HepG2 (cell line): ENCODE data around the gene CHST14.

ENCODE experiments used
- CTCF ChIP-seq: sonication (generic); formaldehyde crosslinking; IDR thresholded peaks from 2 replicates; pipeline ENCODE4 v1.5.0; 2020; ENCODE audit warnings: mild to moderate bottlenecking, missing genetic modification reagents, moderate library complexity
- FOXP1 ChIP-seq, 2 experiments: fragments of 450-650 bp in 1 of 2; IDR thresholded peaks; 2 replicates each; pipeline ENCODE4 v1.6.1; 2017 to 2018; ENCODE audit warnings: antibody characterized with exemption in 1 of 2
- GABPA ChIP-seq, 2 experiments: IDR thresholded peaks; 2 replicates each; pipeline ENCODE4 v1.6.1; 2011 to 2016; ENCODE audit warnings: low read depth in 2 of 2, low read length in 1 of 2, missing biosample characterization in 1 of 2, missing genetic modification characterization in 1 of 2
- GATAD2A ChIP-seq: IDR thresholded peaks from 2 replicates; pipeline ENCODE4 v1.6.1; 2016
- GPN1 ChIP-seq: sonication (generic); formaldehyde crosslinking; IDR thresholded peaks from 2 replicates; pipeline ENCODE4 v1.5.1; 2020; ENCODE audit warnings: missing genetic modification reagents, borderline replicate concordance
- REST ChIP-seq, 2 experiments: IDR thresholded peaks; 2 replicates each; pipeline ENCODE4 v1.6.1; 2011 to 2012; ENCODE audit warnings: low read length in 2 of 2, borderline replicate concordance in 1 of 2, low read depth in 1 of 2, mild to moderate bottlenecking in 1 of 2, moderate library complexity in 1 of 2
- SAP130 ChIP-seq: IDR thresholded peaks from 2 replicates; pipeline ENCODE4 v1.6.1; 2016; ENCODE audit warnings: low read depth
- SETDB1 ChIP-seq: sonication (generic); formaldehyde crosslinking; IDR thresholded peaks from 2 replicates; pipeline ENCODE4 v1.5.1; 2020; ENCODE audit warnings: missing genetic modification reagents, mild to moderate bottlenecking, borderline replicate concordance
- STAT6 ChIP-seq: sonication (generic); formaldehyde crosslinking; IDR thresholded peaks from 2 replicates; pipeline ENCODE4 v1.4.0; 2020; ENCODE audit warnings: missing genetic modification reagents, mild to moderate bottlenecking, borderline replicate concordance
- TBX3 ChIP-seq: fragments of 450-650 bp; IDR thresholded peaks from 2 replicates; pipeline ENCODE4 v1.6.1; 2017; ENCODE audit warnings: antibody characterized with exemption, mild to moderate bottlenecking, inconsistent platforms, borderline replicate concordance
- USF2 ChIP-seq, 2 experiments: sonication (generic) in 1 of 2; formaldehyde crosslinking in 1 of 2; IDR thresholded peaks; 2 replicates each; pipeline versions ENCODE4 v1.5.1 to v1.6.1; 2011 to 2020; ENCODE audit warnings: borderline replicate concordance in 1 of 2, low read depth in 1 of 2, low read length in 1 of 2, mild to moderate bottlenecking in 1 of 2, missing genetic modification reagents in 1 of 2, moderate library complexity in 1 of 2
- ZNF704 ChIP-seq: sonication (generic); formaldehyde crosslinking; IDR thresholded peaks from 2 replicates; pipeline ENCODE4 v1.8.1; 2023; ENCODE audit warnings: mild to moderate bottlenecking, inconsistent platforms, moderate library complexity, missing genetic modification reagents, borderline replicate concordance

GRCh38 chr15:40498891-40499290 is 28.1 kb downstream of the CHST14 start:
- TF ChIP-seq SETDB1 (CRISPR knock-in tag) = no peak
- no peak for TF ChIP-seq REST (IDR thresholded peaks at IDR 0.05; ENCODE audit: borderline replicate concordance in 1 of 2, low read depth in 1 of 2, low read length in 2 of 2)
- TF ChIP-seq ZNF704 (CRISPR knock-in tag) = no peak
- no peak for TF ChIP-seq CTCF (CRISPR knock-in tag)
- no peak for TF ChIP-seq GABPA (IDR thresholded peaks at IDR 0.05; ENCODE audit: low read depth, low read length)
- TF ChIP-seq GABPA (CRISPR knock-in tag; IDR thresholded peaks at IDR 0.05; ENCODE audit: low read depth) = no peak
- TF ChIP-seq GATAD2A (CRISPR knock-in tag) = no peak
- TF ChIP-seq GPN1 (CRISPR knock-in tag) = no peak
- TF ChIP-seq SAP130 (CRISPR knock-in tag) = no peak
- TF ChIP-seq TBX3 = no peak
- TF ChIP-seq FOXP1 (IDR thresholded peaks at IDR 0.05) = no peak
- TF ChIP-seq FOXP1 (CRISPR knock-in tag; IDR thresholded peaks at IDR 0.05) = no peak
- no peak for TF ChIP-seq STAT6 (CRISPR knock-in tag)
- no peak for TF ChIP-seq USF2 (IDR thresholded peaks at IDR 0.05; ENCODE audit: low read depth, low read length)
- TF ChIP-seq USF2 (CRISPR knock-in tag; IDR thresholded peaks at IDR 0.05; ENCODE audit: borderline replicate concordance) = no peak
